HCT116 (cell line): ENCODE data around the gene ADGRD1. TPM values are rescaled to one million over a fixed set of nuclear protein-coding genes. Genes with fewer than 3 reads are reported as not detected.

Experiments used
- ATAC-seq: fragments of 200-7000 bp; cut with Tn5 transposase; 2 replicates; pipeline ENCODE4 v1.9.1; 2020; ENCODE audit warnings: mild to moderate bottlenecking, moderate library complexity
- BruUV-seq: library from RNA; stranded (reverse); fragments of 400-500 nt; replicated peaks from 2 replicates; lab custom pipeline; 2021; lab: Mats Ljungman, UMichigan
- CTCF ChIA-PET: fragments of 300-600 bp; sonication (Branson Sonifier 250); formaldehyde crosslinking; loops from one replicate; lab custom pipeline; 2021; ENCODE audit warnings: antibody characterized with exemption; lab: Charles Lee
- POLR2A ChIA-PET: fragments of 300-600, 350-600 bp; sonication (Branson Sonifier 250); formaldehyde crosslinking; loops from one replicate; lab custom pipeline; 2021; ENCODE audit warnings: antibody characterized with exemption; lab: Charles Lee
- RAD21 ChIA-PET, 2 experiments: fragments of 300-600 bp; sonication (Branson Sonifier 250); formaldehyde crosslinking; loops; one replicate each; lab custom pipeline; 2023; ENCODE audit warnings: low total read pairs in 2 of 2; ENCODE audit not compliant: uncharacterized antibody in 2 of 2, unreplicated experiment in 2 of 2, low non-redundant PET in 1 of 2; lab: Charles Lee
- DNase-seq: peaks from one replicate; pipeline ENCODE4 v3.0.0-alpha.2; 2010; ENCODE audit warnings: low read depth, low spot score
- H2AFZ ChIP-seq: fragments of 200-600 bp; shearing (Covaris generic), sonication (generic); 2 replicates; pipeline ENCODE4 v1.6.1; 2017; ENCODE audit warnings: low read depth, mixed run types, mixed read lengths, antibody characterized with exemption, low read length; ENCODE audit not compliant: poor library complexity, severe bottlenecking
- H3K27ac ChIP-seq: 2 replicates; pipeline ENCODE4 v1.5.1; 2012; ENCODE audit warnings: low read depth, low read length
- H3K27me3 ChIP-seq: fragments of 200-600 bp; sonication (generic); 2 replicates; pipeline ENCODE4 v1.6.1; 2016; ENCODE audit warnings: mixed run types, low read length, mixed read lengths; ENCODE audit not compliant: insufficient read depth
- H3K36me3 ChIP-seq, 2 experiments: fragments of 200-500 bp in 1 of 2; fragments of 200-600 bp in 1 of 2; sonication (Bioruptor generic) in 1 of 2; sonication (generic) in 1 of 2; 2 replicates each; pipeline versions ENCODE4 v1.5.1 to v1.6.1; 2014 to 2016; ENCODE audit warnings: low read length in 2 of 2, inconsistent platforms in 1 of 2, mixed read lengths in 1 of 2, mixed run types in 1 of 2; ENCODE audit not compliant: insufficient read depth in 2 of 2, control insufficient read depth in 1 of 2
- H3K4me1 ChIP-seq, 2 experiments: fragments of 200-600 bp in 1 of 2; sonication (generic) in 1 of 2; 2 replicates each; pipeline versions ENCODE4 v1.5.1 to v1.6.1; 2012 to 2017; ENCODE audit warnings: low read length in 2 of 2, inconsistent platforms in 1 of 2, mild to moderate bottlenecking in 1 of 2, mixed read lengths in 1 of 2, mixed run types in 1 of 2, moderate library complexity in 1 of 2; ENCODE audit not compliant: insufficient read depth in 2 of 2, control insufficient read depth in 1 of 2
- H3K4me2 ChIP-seq: fragments of 200-600 bp; sonication (generic); 2 replicates; pipeline ENCODE4 v1.6.1; 2017; ENCODE audit warnings: mixed run types, low read length, mixed read lengths
- H3K4me3 ChIP-seq, 2 experiments: fragments of 200-600 bp in 1 of 2; sonication (generic) in 1 of 2; replicated peaks in 1 of 2; 2 replicates each; pipeline ENCODE4 v1.5.1; 2011 to 2016; ENCODE audit warnings: low read length in 2 of 2, control low read depth in 1 of 2, low read depth in 1 of 2, mild to moderate bottlenecking in 1 of 2, mixed read lengths in 1 of 2, mixed run types in 1 of 2
- H3K79me2 ChIP-seq: fragments of 200-600 bp; sonication (generic); 2 replicates; pipeline ENCODE4 v1.6.1; 2017; ENCODE audit warnings: mild to moderate bottlenecking, mixed run types, low read length, moderate library complexity, mixed read lengths; ENCODE audit not compliant: insufficient read depth
- H3K9ac ChIP-seq: fragments of 200-600 bp; sonication (generic); 2 replicates; pipeline ENCODE4 v1.6.1; 2016; ENCODE audit warnings: low read length, mixed read lengths
- H3K9me2 ChIP-seq: fragments of 200-600 bp; sonication (generic), shearing (Covaris generic); 2 replicates; pipeline ENCODE4 v1.6.1; 2017; ENCODE audit warnings: mixed run types, mild to moderate bottlenecking, moderate library complexity; ENCODE audit not compliant: insufficient read depth
- H3K9me3 ChIP-seq, 2 experiments: fragments of 200-500 bp in 1 of 2; fragments of 200-600 bp in 1 of 2; sonication (Bioruptor generic) in 1 of 2; sonication (generic) in 1 of 2; 2 replicates each; pipeline ENCODE4 v1.6.1; 2014 to 2017; ENCODE audit warnings: low read length in 2 of 2, mixed read lengths in 2 of 2, inconsistent platforms in 1 of 2, low read depth in 1 of 2, mild to moderate bottlenecking in 1 of 2, mixed run types in 1 of 2, moderate library complexity in 1 of 2; ENCODE audit not compliant: control insufficient read depth in 1 of 2, insufficient read depth in 1 of 2
- H4K20me1 ChIP-seq: fragments of 200-600 bp; sonication (generic), shearing (Covaris generic); 2 replicates; pipeline ENCODE4 v1.6.1; 2017; ENCODE audit warnings: mixed run types, mild to moderate bottlenecking, moderate library complexity; ENCODE audit not compliant: insufficient read depth
- CEBPB ChIP-seq: IDR thresholded peaks from 2 replicates; pipeline ENCODE4 v1.6.1; 2012; ENCODE audit warnings: low read depth
- EGR1 ChIP-seq: IDR thresholded peaks from 2 replicates; pipeline ENCODE4 v1.6.1; 2012; ENCODE audit warnings: low read depth
- ELF1 ChIP-seq: IDR thresholded peaks from 2 replicates; pipeline ENCODE4 v1.6.1; 2012; ENCODE audit warnings: low read depth, borderline replicate concordance
- EZH2phosphoT487 ChIP-seq: fragments of 200-600 bp; IDR thresholded peaks from 2 replicates; pipeline ENCODE4 v1.6.1; 2018; ENCODE audit warnings: antibody characterized with exemption, borderline replicate concordance
- JUND ChIP-seq: IDR thresholded peaks from 2 replicates; pipeline ENCODE4 v1.6.1; 2012
- POLR2A ChIP-seq: IDR thresholded peaks from 2 replicates; pipeline ENCODE4 v1.7.0; 2011; ENCODE audit warnings: borderline replicate concordance; ENCODE audit not compliant: insufficient read depth, insufficient read length; ENCODE audit errors: extremely low read depth
- POLR2AphosphoS5 ChIP-seq: IDR thresholded peaks from 2 replicates; pipeline ENCODE4 v1.6.1; 2011; ENCODE audit warnings: mild to moderate bottlenecking, low read depth, low read length, moderate library complexity
- SP1 ChIP-seq: IDR thresholded peaks from 2 replicates; pipeline ENCODE4 v1.6.1; 2012; ENCODE audit warnings: low read depth
- TCF7L2 ChIP-seq: IDR thresholded peaks from 2 replicates; pipeline ENCODE4 v1.7.0; 2011; ENCODE audit warnings: borderline replicate concordance, inconsistent platforms; ENCODE audit not compliant: insufficient read depth, insufficient read length; ENCODE audit errors: extremely low read depth
- YY1 ChIP-seq: IDR thresholded peaks from 2 replicates; pipeline ENCODE4 v1.6.1; 2011; ENCODE audit warnings: low read length, low read depth, moderate library complexity, mild to moderate bottlenecking; ENCODE audit not compliant: insufficient replicate concordance; ENCODE audit errors: extremely low read depth
- ZFX ChIP-seq: fragments of 450-650 bp; IDR thresholded peaks from 2 replicates; pipeline ENCODE4 v1.6.1; 2017
- ZNF274 ChIP-seq: fragments of 200-500 bp; sonication (Bioruptor generic); IDR thresholded peaks from 2 replicates; pipeline ENCODE4 v1.6.1; 2014; ENCODE audit warnings: mild to moderate bottlenecking, low read depth, low read length, inconsistent platforms
- intact Hi-C: fragments of 100-400 bp; cut with micrococcal nuclease; formaldehyde crosslinking; loops from 2 replicates; pipeline ENCODE4 v1.10.0; 2022
- total RNA-seq: library from RNA; stranded (reverse); gene quantifications from one replicate; pipeline ENCODE4 v1.2.1, GENCODE V29; 2021; ENCODE audit not compliant: unreplicated experiment
- TF ChIP-seq, protein P1 (sequence below): IDR thresholded peaks from 2 replicates; pipeline ENCODE4 v1.6.1; 2012
- TF ChIP-seq, protein P2 (sequence below), 3 experiments: fragments of 200-600 bp in 1 of 3; sonication (generic) in 1 of 3; IDR thresholded peaks in 2 of 3; conservative IDR thresholded peaks in 1 of 3; 2 replicates each; pipeline ENCODE4 v1.5.1; 2012 to 2017; ENCODE audit warnings: low read depth in 2 of 3, low read length in 2 of 3, antibody characterized with exemption in 1 of 3, borderline replicate concordance in 1 of 3, control low read depth in 1 of 3, mild to moderate bottlenecking in 1 of 3, mixed read lengths in 1 of 3, mixed run types in 1 of 3, moderate library complexity in 1 of 3; ENCODE audit not compliant: insufficient read depth in 1 of 3
- TF ChIP-seq, protein P3 (sequence below): IDR thresholded peaks from 2 replicates; pipeline ENCODE4 v1.6.1; 2011; ENCODE audit warnings: mild to moderate bottlenecking, low read length, moderate library complexity; ENCODE audit not compliant: insufficient replicate concordance; ENCODE audit errors: extremely low read depth

ADGRD1 gene
- total RNA-seq, 1 experiment from 2014 or later: 0.44 TPM

DNA sequence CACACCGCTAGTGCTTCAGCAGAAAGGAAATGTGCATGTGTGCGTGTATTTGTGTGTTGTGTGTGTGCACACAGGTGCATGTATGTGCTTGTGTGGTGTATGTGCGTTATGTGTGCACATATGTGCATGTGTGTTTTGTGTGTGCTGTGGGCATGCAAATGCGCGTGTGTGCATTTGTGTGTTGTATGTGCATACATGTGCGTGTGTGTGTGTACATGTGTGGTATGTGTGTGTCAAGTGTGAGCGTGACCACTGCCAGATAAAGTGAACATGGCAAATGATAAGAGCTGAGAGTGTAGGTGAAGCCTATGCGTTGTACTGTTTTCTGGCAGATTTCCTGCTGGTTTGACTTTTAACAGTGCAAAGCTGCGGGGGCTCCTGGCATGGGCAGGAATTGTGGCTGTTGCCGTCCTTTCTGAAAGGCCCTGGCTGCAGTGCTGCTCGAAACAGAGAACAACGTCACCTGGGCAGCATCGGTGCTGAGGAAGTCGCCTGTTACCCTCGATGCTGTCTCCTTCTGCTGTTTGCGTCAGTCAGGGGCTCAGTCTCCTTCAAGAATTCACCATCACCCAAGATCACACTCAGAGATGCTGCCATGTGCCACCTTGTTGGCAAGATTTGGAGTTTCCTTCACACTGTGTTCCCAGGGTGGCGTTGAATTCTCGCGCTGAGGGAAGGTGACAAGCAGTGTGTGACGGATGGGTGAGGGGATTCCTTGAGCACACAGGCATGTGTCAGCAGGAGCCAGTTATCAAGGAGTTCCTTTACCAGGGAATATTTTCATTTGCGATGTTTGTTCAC lies 56.1 kb downstream of the ADGRD1 start:
- H3K27ac ChIP-seq: no peak overlapping the region
- H3K9me2 ChIP-seq: no peaks in the 10 kb centered on the region
- CTCF ChIA-PET: no interaction called here
- no peak for ATAC-seq
- no peak overlapping the region for H3K4me3 ChIP-seq
- no peaks in the 10 kb centered on the region for H3K4me1 ChIP-seq
- no peaks in the 10 kb centered on the region for H3K9me3 ChIP-seq
- no TSS peak for BruUV-seq
- POLR2A ChIA-PET: no interaction called here
- RAD21 ChIA-PET: no interaction called here
- DNase-seq: no peak
- H3K36me3 ChIP-seq: no peaks in the 10 kb centered on the region
- TF ChIP-seq, protein P1, sequence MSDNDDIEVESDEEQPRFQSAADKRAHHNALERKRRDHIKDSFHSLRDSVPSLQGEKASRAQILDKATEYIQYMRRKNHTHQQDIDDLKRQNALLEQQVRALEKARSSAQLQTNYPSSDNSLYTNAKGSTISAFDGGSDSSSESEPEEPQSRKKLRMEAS: no peak
- TF ChIP-seq, protein P2, sequence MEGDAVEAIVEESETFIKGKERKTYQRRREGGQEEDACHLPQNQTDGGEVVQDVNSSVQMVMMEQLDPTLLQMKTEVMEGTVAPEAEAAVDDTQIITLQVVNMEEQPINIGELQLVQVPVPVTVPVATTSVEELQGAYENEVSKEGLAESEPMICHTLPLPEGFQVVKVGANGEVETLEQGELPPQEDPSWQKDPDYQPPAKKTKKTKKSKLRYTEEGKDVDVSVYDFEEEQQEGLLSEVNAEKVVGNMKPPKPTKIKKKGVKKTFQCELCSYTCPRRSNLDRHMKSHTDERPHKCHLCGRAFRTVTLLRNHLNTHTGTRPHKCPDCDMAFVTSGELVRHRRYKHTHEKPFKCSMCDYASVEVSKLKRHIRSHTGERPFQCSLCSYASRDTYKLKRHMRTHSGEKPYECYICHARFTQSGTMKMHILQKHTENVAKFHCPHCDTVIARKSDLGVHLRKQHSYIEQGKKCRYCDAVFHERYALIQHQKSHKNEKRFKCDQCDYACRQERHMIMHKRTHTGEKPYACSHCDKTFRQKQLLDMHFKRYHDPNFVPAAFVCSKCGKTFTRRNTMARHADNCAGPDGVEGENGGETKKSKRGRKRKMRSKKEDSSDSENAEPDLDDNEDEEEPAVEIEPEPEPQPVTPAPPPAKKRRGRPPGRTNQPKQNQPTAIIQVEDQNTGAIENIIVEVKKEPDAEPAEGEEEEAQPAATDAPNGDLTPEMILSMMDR (IDR thresholded peaks at IDR 0.05 in 2 of 3, conservative IDR thresholded peaks at IDR 0.05 in 1 of 3; ENCODE audit: borderline replicate concordance in 1 of 3, insufficient read depth in 1 of 3, low read depth in 2 of 3, low read length in 2 of 3): no peak
- TF ChIP-seq ZNF274 (no peak), ZFX (no peak), POLR2A (no peak), CEBPB (no peak), SP1 (no peak), TCF7L2 (no peak), ELF1 (no peak), JUND (no peak), EZH2phosphoT487 (no peak), EGR1 (no peak), POLR2AphosphoS5 (no peak), YY1 (no peak)
- TF ChIP-seq, protein P3, sequence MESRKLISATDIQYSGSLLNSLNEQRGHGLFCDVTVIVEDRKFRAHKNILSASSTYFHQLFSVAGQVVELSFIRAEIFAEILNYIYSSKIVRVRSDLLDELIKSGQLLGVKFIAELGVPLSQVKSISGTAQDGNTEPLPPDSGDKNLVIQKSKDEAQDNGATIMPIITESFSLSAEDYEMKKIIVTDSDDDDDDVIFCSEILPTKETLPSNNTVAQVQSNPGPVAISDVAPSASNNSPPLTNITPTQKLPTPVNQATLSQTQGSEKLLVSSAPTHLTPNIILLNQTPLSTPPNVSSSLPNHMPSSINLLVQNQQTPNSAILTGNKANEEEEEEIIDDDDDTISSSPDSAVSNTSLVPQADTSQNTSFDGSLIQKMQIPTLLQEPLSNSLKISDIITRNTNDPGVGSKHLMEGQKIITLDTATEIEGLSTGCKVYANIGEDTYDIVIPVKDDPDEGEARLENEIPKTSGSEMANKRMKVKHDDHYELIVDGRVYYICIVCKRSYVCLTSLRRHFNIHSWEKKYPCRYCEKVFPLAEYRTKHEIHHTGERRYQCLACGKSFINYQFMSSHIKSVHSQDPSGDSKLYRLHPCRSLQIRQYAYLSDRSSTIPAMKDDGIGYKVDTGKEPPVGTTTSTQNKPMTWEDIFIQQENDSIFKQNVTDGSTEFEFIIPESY: no peak
- intact Hi-C loops: no loop called here
- no peaks in the 10 kb centered on the region for H3K79me2 ChIP-seq
- no peak overlapping the region for H2AFZ ChIP-seq
- H3K4me2 ChIP-seq: no peak overlapping the region
- peaks cover 6% of the 10 kb centered on the region for H3K27me3 ChIP-seq
- H4K20me1 ChIP-seq: no peaks in the 10 kb centered on the region
- H3K9ac ChIP-seq: no peak overlapping the region
